Stimulated activated CD8-positive, alpha-beta memory T cell treated with anti-CD3 and anti-CD28 coated beads, Interleukin-15, amount 100 ng/mL, for 24 hours (primary cell): ENCODE data around the gene HUWE1.

ENCODE experiments used
- DNase-seq: peaks from one replicate; pipeline ENCODE4 v3.0.0-alpha.2; 2020; ENCODE audit warnings: low read depth

Gene HUWE1

DNA sequence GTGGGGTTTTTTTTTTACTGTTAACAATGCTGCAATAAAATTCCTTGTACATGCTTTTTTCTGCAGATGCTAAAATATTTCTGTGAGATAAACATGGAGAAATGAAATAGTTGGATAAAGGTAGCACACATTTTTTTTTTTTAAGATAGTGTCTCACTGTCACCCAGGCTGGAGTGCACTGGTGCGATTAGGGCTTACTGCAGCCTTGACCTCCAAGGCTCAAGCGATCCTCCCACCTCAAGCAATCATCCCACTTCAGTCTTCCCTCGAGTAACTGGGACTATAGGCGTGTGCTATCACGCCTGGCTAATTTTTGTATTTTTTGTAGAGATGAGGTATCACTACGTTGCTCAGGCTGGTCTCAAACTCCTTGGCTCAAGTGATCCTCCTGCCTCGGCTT is 1.8 kb upstream of the HUWE1 start:
- no peak for DNase-seq

GRCh38 chrX:53685711-53686110 is 808 bp downstream of the HUWE1 start:
- DNase-seq, result no peak

DNA sequence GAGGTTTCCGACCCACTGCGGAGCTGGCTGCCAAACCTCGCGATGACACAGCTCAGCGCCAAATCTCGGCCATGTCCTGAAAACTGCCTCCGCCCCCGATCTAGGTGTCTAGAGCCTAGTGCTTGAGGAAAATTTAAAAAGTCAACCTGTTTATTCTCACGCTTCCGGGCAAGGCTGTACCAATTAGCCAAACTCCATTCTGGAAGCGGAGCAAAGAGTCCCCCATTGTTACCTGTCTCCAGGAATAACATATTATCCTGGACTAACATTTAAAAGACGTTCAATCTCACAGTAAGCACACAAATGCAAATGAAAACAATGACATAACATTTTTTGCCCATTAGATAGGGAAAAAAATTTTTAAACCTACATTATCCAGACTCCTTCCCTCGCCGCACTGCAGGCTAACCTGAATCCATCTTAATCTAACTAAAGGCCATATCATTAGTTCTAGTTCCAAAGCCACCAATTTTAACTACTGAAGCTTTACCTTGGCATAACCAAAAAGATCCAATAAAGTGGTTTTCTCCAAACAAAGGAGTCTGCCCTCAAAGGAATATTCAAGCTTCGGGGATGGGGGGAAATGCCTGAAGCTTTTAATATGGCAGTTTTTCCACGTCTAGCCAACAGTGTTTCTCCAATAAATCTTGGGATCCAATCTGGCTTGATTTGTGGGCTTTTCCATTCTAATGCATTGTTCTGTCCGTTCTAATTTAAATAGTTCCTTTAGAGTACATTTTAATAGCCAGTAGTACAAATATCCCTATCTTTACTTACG is 1.9 kb downstream of the HUWE1 start:
- no peak for DNase-seq

DNA sequence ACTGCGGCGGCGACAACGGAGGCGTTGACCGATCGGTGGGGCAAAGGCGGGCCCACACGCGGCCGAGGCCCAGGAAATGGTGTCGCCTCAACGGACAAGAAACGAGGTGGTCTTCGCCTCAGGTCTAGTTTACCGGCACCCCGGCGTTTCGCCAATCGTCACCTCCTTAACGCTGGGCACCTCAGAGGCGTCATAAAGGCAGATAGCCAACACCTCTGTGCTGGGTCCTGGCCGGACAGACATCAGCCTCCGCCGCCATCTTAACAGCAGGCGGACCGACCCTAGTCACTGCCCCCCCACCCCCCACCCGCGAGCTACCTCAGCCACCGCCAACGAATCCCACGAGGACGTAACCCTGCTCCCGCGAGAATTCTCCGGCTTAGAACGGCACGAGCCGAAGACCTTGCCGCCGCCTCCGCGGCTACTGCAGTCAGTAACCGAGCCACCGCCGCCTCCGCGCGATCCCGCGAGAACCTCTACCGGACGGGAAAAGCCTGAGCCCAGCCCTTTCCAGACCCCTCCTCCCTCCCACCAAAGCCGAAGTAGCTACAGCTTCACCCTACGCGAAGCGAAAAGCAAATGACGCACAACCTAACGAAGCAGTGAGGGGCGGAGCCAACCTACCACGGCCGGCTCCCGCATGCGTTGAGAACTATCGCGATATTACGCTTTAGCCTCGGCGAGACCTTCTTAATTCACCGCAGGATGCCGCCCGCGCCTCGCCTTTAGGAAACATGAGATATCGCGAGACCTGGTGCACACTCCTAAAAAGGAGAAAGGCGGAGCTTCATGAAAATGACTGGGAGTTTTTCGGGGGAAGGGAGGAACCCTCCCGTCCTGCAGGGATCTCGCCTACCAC is 2.7 kb downstream of the HUWE1 start:
- peak; percentile 59 for DNase-seq

GRCh38 chrX:53682885-53683555 is 3.5 kb downstream of the HUWE1 start:
- DNase-seq, result no peak

DNA sequence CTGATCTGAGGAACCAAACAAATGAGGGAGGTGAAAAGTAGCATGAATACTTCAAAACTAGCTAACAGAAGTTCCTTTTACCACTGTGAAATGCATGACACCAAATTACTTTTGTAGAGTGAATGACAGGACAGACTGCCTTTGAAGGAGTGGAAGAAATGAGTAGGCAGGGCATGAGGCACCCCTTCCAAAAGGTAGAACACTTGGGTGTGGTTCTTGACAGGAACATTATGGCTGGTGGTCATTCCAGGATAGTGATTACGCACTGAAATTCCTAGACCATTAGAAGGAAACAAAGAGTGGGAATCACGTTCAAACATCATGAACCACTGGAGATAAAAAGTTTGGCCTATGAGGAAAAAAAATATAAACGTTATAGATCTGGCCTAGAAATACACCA is 4.9 kb downstream of the HUWE1 start:
- DNase-seq, result no peak

DNA sequence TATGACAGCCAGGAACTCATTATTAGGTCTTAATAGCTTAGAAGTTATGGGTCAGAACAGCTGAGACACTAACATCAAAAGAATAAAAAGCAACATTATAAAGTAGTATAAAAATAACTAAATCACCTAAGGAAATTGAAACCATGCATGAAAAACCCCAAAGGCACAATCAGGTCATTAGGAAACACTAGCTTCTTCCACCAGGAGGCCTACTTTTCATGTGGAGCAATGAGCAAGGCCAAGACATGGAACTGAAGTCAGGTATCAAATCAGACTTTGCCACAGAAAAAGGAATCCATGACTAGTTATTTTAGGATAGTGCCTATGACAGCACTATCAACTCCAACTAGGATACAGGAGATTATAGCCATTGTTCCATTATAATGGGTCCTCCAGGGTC is 7.9 kb downstream of the HUWE1 start:
- DNase-seq, result no peak

DNA sequence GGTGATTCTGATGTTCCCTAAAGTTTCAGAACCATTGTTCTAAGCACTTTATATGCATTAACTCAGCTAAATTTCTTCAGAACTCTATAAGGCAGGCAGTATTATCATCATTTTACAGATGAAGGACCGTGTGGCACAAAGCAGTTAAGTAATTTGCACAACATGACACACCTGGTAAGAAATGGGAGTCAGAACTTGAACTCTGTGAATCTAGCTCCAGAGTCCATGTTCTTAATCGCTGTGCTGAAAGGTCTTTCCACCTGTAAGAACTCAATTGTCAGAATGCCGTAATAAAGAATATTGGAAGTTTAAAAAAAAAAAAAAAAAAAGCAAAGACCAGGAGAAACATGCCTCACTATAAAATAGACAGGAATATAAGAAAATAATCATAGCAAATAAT is 9.2 kb downstream of the HUWE1 start:
- no peak for DNase-seq

- no peak for DNase-seq
These were observed 11.9 kb downstream of the HUWE1 start for GRCh38 chrX:53674581-53674980.

- no peak for DNase-seq
These were observed 17.3 kb downstream of the HUWE1 start for GRCh38 chrX:53669258-53669657.

DNA sequence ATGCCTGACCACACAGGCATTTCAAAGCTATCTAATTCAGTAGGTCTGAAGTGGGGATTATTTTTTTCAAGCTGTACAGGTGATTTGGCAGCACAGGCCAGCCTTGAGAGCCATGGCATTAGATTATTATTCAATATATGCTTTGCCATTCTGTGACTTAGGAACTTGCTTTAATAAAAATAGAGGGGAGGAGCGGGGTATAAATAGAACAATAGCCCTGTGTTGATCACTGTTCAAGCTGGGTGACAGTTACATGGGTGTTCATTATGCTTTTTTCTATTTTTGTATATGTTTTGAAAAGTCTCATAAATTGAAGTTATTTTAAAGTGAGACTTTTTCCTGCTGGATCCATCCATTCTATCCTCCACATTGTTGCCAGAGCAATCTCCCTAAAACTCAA is 20.3 kb downstream of the HUWE1 start:
- DNase-seq, result no peak

- DNase-seq, result no peak
These were observed 26.5 kb downstream of the HUWE1 start for GRCh38 chrX:53660004-53660403.

DNA sequence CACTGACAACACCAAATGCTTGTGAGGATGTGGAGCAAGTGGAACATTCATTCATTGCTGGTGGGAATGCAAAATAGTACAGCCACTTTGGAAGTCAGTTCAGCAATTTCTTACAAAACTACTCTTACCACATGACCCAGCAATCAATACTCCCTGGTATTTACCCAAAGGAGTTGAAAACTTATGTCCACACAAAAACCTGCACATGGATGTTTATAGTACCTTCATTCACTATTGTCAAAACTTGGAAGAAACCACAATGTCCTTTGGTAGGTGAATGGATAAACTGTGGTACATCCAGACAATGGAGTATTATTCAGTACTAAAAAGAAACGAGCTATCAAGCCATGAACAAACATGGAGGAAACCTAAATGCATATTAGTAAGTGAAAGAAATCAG is 27.5 kb downstream of the HUWE1 start:
- no peak for DNase-seq

GRCh38 chrX:53656845-53657244 is 29.7 kb downstream of the HUWE1 start:
- DNase-seq, result no peak

GRCh38 chrX:53654376-53654775 is 32.1 kb downstream of the HUWE1 start:
- no peak for DNase-seq

- DNase-seq, result no peak
These were observed 41.8 kb downstream of the HUWE1 start for GRCh38 chrX:53644751-53645150.

DNA sequence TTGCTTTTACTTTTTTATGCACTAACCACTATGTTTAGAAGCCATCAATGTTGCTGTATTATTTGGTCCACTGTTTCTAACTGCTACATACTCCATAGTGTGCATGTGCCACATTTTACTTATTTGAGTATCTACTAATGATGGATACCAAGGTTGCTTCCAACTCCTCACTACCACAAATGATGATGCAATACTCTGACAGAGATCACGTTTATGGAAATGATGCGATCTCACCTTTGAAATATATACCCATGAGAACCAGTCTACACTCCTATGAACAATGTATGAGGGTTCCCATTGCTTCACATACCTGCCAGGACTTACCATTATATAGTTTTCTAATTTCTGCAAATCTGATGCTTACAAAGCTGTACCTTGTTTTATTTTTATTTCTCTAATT is 44.2 kb downstream of the HUWE1 start:
- DNase-seq, result no peak

DNA sequence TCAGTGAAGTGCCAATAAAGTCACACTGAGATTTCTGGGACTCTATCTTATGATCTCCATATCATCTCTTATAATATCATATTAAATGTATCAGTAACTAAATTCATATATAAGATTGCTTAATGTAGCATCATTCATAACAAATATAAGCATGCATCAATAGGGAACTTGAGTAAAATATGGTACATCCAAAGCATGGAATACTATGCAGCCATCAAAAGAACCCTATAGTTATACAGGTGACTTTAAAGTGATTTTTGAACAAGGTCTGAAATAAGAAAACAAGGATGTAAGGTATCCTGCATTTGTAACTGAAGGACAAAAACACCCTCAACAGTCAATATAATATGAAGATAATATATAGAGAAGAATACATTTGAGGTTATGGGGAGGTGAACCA is 47.3 kb downstream of the HUWE1 start:
- no peak for DNase-seq

DNA sequence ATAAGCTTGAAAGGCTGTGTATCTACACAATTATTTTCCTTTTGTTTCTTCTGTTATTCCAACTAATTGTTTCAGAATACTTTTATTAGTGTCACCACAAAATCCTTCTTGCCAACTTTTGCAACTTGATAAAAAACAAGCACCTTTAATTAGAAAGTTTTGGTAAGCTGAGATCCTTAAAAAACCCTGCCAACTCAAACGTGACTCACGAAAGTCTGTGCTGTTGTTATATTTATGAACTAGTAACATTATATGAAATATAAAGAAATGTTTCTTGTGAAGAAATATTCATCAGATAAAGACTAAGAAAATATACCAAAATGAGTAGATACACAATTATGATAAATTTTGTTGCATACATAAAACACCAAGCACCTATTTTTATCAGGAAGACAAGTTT is 49.0 kb downstream of the HUWE1 start:
- DNase-seq, result no peak

- no peak for DNase-seq
These were observed 55.4 kb downstream of the HUWE1 start for GRCh38 chrX:53631156-53631555.

GRCh38 chrX:53630261-53630660 is 56.3 kb downstream of the HUWE1 start:
- DNase-seq, result no peak

DNA sequence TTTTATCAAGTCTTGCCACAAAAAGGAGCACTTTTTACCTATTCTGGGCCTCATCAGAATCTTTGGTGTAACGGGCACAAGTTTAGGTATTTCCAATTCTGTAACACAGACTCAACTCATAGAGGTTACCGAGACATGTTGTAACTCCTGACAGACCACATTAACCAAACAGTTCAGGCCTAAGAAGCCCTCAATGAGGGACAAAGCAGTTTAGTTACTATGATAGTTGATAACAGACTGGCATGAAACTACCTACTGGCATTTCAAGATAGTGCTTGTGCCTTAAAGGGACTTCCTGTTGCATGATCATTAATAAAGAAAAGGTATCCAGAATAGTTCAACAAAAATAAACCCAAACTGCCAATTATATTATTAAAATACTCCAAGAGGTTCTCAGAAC is 64.1 kb downstream of the HUWE1 start:
- no peak for DNase-seq

- no peak for DNase-seq
These were observed 65.0 kb downstream of the HUWE1 start for GRCh38 chrX:53621418-53621986.
